Upper lobe of left lung (tissue), 4 donors: ENCODE measurements around the gene ZNF554.

Experiments used
- CTCF ChIP-seq, 6 experiments: fragments of 450-650 bp in 4 of 6; fragments of 200-600 bp in 2 of 6; sonication (generic) in 2 of 6; IDR thresholded peaks; one replicate each; pipeline ENCODE4 v1.5.1; 2016 to 2019; ENCODE audit warnings: antibody characterized with exemption in 6 of 6
- POLR2A ChIP-seq, 4 donors: fragments of 450-650 bp; IDR thresholded peaks; one replicate each; pipeline ENCODE4 v1.5.1; 2016 to 2017; ENCODE audit warnings: antibody characterized with exemption in 4 of 4, mild to moderate bottlenecking in 2 of 4

GRCh38 chr19:2811735-2812413 lies 7.8 kb upstream of the ZNF554 start:
- TF ChIP-seq CTCF (IDR thresholded peaks at IDR 0.05) (no peak), POLR2A (IDR thresholded peaks at IDR 0.05) (no peak)
